ENCODE results near the gene FHAD1. TPM values are rescaled to one million over a fixed set of nuclear protein-coding genes. Genes with fewer than 3 reads are reported as not detected.

The FHAD1 gene
- total and polyA plus RNA-seq, 2 of the 13 experiments (the other 11 are each of a cell fraction or from before 2014, with no cell fraction given), result not detected

- TF ChIP-seq ZNF547 (CRISPR knock-in tag; IDR thresholded peaks at IDR 0.05), result no peak; the same call in 1 of the 2 replicates
- peak; percentile 27; the same call in 1 of the 2 replicates for TF ChIP-seq MAX (IDR thresholded peaks at IDR 0.05)
- no peak for TF ChIP-seq NFE2L1 (CRISPR knock-in tag; IDR thresholded peaks at IDR 0.05; ENCODE audit: borderline replicate concordance)
- peak; percentile 99 for TF ChIP-seq SIX4 (CRISPR knock-in tag; IDR thresholded peaks at IDR 0.05)
- no peak for TF ChIP-seq ZNF883 (CRISPR knock-in tag; IDR thresholded peaks at IDR 0.05; ENCODE audit: not compliant biosample characterization)
- no peak for TF ChIP-seq EZH2 (conservative IDR thresholded peaks at IDR 0.05; ENCODE audit: low read depth, low read length)
- peak; percentile 49; the same call in 1 of the 2 replicates for TF ChIP-seq ZNF281 (CRISPR knock-in tag; IDR thresholded peaks at IDR 0.05; ENCODE audit: borderline replicate concordance)
- no peak for TF ChIP-seq ZNF567 (CRISPR knock-in tag; IDR thresholded peaks at IDR 0.05; ENCODE audit: borderline replicate concordance)
- no peak for TF ChIP-seq SAFB2 (CRISPR knock-in tag; IDR thresholded peaks at IDR 0.05; ENCODE audit: borderline replicate concordance, low read depth)
- no peak for TF ChIP-seq REXO4 (CRISPR knock-in tag; IDR thresholded peaks at IDR 0.05; ENCODE audit: borderline replicate concordance)
- TF ChIP-seq ZNF672 (CRISPR knock-in tag; IDR thresholded peaks at IDR 0.05), result no peak
- TF ChIP-seq HNF4G (IDR thresholded peaks at IDR 0.05; ENCODE audit: borderline replicate concordance, low read depth, low read length), result peak; percentile 66; the same call in 1 of the 2 replicates
- TF ChIP-seq HNF4G (CRISPR knock-in tag; IDR thresholded peaks at IDR 0.05; ENCODE audit: borderline replicate concordance, low read depth), result no peak; the same call in 1 of the 2 replicates
- TF ChIP-seq XBP1 (CRISPR knock-in tag; IDR thresholded peaks at IDR 0.05), result no peak
- TF ChIP-seq ZNF720 (CRISPR knock-in tag; IDR thresholded peaks at IDR 0.05), result 0 out of 2 replicates have a peak, but pooled peaks have one; percentile 40
- no peak for TF ChIP-seq ZNF550 (CRISPR knock-in tag; IDR thresholded peaks at IDR 0.05; ENCODE audit: borderline replicate concordance)
- peak; percentile 99 for TF ChIP-seq PATZ1 (CRISPR knock-in tag; IDR thresholded peaks at IDR 0.05)
- no peak for TF ChIP-seq NFAT5 (CRISPR knock-in tag; IDR thresholded peaks at IDR 0.05)
Observed at GRCh38 chr1:15206418-15207030, 40.5 kb upstream of the FHAD1 start (continued).

All from HepG2 (cell line).